DND-41 (cell line): Measurements from ENCODE around the gene GAD1.

ENCODE experiments used
- ATAC-seq: fragments of 200-7000 bp; cut with Tn5 transposase; 3 replicates; pipeline ENCODE4 v1.9.1; 2021; ENCODE audit warnings: low read depth; ENCODE audit not compliant: insufficient read depth
- DNase-seq: peaks from one replicate; pipeline ENCODE4 v3.0.0-alpha.2; 2020
- H2AFZ ChIP-seq: 2 replicates; pipeline ENCODE4 v1.6.0; 2012; ENCODE audit warnings: low read depth, low read length
- H3K27ac ChIP-seq: 2 replicates; pipeline ENCODE4 v1.5.1; 2012; ENCODE audit warnings: low read length, inconsistent platforms
- H3K27me3 ChIP-seq: fragments of 200-600 bp; sonication (generic); 2 replicates; pipeline ENCODE4 v1.6.0; 2012; ENCODE audit warnings: low read length, mild to moderate bottlenecking, inconsistent platforms; ENCODE audit not compliant: insufficient read depth, poor library complexity
- H3K36me3 ChIP-seq: 2 replicates; pipeline ENCODE4 v1.5.1; 2012; ENCODE audit warnings: low read length, inconsistent platforms; ENCODE audit not compliant: insufficient read depth
- H3K4me1 ChIP-seq: 2 replicates; pipeline ENCODE4 v1.5.1; 2012; ENCODE audit warnings: mild to moderate bottlenecking, low read length; ENCODE audit not compliant: insufficient read depth
- H3K4me2 ChIP-seq: 2 replicates; pipeline ENCODE4 v1.6.0; 2012; ENCODE audit warnings: mild to moderate bottlenecking, moderate library complexity, low read length, inconsistent platforms; ENCODE audit not compliant: insufficient read depth
- H3K4me3 ChIP-seq, 2 experiments: fragments of 200-600 bp in 1 of 2; shearing (Covaris generic) in 1 of 2; 2 replicates each; pipeline ENCODE4 v1.5.1; 2012 to 2016; ENCODE audit warnings: inconsistent platforms in 2 of 2, low read length in 2 of 2, mild to moderate bottlenecking in 2 of 2, low read depth in 1 of 2, moderate library complexity in 1 of 2
- H3K79me2 ChIP-seq: 2 replicates; pipeline ENCODE4 v1.6.0; 2012; ENCODE audit warnings: low read length, inconsistent platforms; ENCODE audit not compliant: insufficient read depth
- H3K9ac ChIP-seq: 2 replicates; pipeline ENCODE4 v1.6.0; 2012; ENCODE audit warnings: low read depth, mild to moderate bottlenecking, inconsistent platforms, low read length, moderate library complexity
- H3K9me3 ChIP-seq: 2 replicates; pipeline ENCODE4 v1.5.1; 2012; ENCODE audit warnings: low read length, moderate library complexity, mild to moderate bottlenecking, inconsistent platforms; ENCODE audit not compliant: insufficient read depth, severe bottlenecking
- H4K20me1 ChIP-seq: 2 replicates; pipeline ENCODE4 v1.6.0; 2012; ENCODE audit warnings: low read length; ENCODE audit not compliant: insufficient read depth
- EZH2 ChIP-seq: IDR thresholded peaks from 3 replicates; pipeline ENCODE4 v1.6.1; 2012; ENCODE audit warnings: borderline replicate concordance, low read depth, mild to moderate bottlenecking, moderate library complexity, low read length, inconsistent platforms; ENCODE audit not compliant: severe bottlenecking
- TF ChIP-seq, protein P1 (sequence below): IDR thresholded peaks from 2 replicates; pipeline ENCODE4 v1.5.1; 2012; ENCODE audit warnings: borderline replicate concordance, low read length, moderate library complexity, mild to moderate bottlenecking; ENCODE audit not compliant: poor library complexity, severe bottlenecking; ENCODE audit errors: extremely low read depth

The GAD1 gene

DNA sequence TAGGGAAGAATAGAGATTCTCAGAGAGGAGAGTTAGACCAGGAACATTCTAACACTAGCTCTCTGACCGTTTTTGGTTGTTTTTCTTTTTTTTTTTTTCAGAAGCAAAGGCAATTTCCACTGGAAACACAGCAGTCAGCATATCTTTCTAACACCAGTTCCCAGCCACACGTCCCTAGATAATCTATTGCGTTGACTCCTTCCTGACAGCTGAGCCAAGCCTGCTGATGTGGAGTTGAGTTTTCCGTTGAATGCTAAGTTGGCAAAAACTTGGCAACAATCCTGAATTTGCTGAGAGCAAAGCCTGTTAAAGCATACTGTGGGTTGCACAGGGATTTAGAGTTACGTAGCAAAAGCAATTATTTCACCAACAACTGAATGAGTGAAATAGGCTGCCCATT lies 19.3 kb downstream of the GAD1 start:
- H3K9me3 ChIP-seq, result no peaks in the 10 kb centered on the region
- no peak overlapping the region for H3K4me3 ChIP-seq
- no peaks in the 10 kb centered on the region for H3K4me1 ChIP-seq
- H3K9ac ChIP-seq, result no peak overlapping the region
- H3K27me3 ChIP-seq, result peaks cover 20% of the 10 kb centered on the region
- H4K20me1 ChIP-seq, result no peaks in the 10 kb centered on the region
- no peaks in the 10 kb centered on the region for H3K79me2 ChIP-seq
- H3K27ac ChIP-seq, result no peak overlapping the region
- ATAC-seq (no peak), DNase-seq (no peak)
- no peaks in the 10 kb centered on the region for H3K36me3 ChIP-seq
- no peak for TF ChIP-seq EZH2
- TF ChIP-seq, protein P1, sequence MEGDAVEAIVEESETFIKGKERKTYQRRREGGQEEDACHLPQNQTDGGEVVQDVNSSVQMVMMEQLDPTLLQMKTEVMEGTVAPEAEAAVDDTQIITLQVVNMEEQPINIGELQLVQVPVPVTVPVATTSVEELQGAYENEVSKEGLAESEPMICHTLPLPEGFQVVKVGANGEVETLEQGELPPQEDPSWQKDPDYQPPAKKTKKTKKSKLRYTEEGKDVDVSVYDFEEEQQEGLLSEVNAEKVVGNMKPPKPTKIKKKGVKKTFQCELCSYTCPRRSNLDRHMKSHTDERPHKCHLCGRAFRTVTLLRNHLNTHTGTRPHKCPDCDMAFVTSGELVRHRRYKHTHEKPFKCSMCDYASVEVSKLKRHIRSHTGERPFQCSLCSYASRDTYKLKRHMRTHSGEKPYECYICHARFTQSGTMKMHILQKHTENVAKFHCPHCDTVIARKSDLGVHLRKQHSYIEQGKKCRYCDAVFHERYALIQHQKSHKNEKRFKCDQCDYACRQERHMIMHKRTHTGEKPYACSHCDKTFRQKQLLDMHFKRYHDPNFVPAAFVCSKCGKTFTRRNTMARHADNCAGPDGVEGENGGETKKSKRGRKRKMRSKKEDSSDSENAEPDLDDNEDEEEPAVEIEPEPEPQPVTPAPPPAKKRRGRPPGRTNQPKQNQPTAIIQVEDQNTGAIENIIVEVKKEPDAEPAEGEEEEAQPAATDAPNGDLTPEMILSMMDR, result no peak
- H2AFZ ChIP-seq, result no peak overlapping the region
- H3K4me2 ChIP-seq, result no peak overlapping the region

DNA sequence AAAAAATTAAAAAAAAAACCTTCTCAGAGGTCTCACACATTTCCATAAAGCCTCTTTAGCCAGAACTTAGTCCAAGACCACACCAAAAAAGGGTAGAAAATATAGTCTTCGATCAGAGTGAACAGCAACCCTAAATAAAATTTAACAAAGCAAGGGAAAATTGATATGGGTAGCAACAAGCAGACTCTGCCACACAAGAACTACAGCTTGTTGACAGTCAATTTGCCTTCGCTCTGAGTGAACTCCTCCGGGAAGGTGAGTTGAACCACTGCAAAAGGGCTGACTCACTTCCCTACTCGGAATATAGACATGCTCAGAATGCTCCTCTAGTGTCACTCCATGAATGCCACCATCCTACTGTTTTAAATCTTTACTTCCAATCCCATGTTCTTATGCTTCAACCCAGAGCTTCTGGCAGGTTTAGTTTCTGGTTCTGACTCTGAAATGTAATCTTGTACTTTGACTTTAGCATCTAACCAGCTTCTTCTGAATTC lies 24.1 kb downstream of the GAD1 start:
- no peak for TF ChIP-seq EZH2
- TF ChIP-seq, protein P1, result no peak
- Histone ChIP-seq H3K79me2 (no peaks in the 10 kb centered on the region), H3K4me1 (no peaks in the 10 kb centered on the region), H3K27me3 (peaks cover 19% of the 10 kb centered on the region), H4K20me1 (no peaks in the 10 kb centered on the region), H3K4me2 (no peak overlapping the region), H3K9me3 (no peaks in the 10 kb centered on the region), H3K9ac (no peak overlapping the region), H3K27ac (no peak overlapping the region), H2AFZ (no peak overlapping the region), H3K4me3 (no peak overlapping the region), H3K36me3 (no peaks in the 10 kb centered on the region)
- ATAC-seq (no peak), DNase-seq (no peak)

DNA sequence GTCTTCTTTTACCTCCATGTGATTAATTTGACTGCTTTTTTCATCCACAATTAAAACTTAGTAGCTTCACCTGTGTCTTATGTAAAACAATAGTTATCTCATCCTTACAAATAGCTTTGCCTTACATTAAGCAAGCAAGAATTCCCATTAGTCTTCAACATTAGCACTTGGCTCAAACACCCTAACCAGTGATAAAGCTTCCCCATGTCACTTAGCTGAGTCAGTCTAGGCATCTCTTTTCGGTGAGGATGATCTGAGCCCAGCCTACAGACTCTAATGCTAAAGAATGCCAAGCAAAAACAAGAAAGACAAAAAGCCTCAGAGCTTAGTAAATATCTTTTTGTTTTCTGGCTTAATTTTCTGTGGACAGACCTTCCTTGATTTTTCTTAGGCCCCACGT lies 26.1 kb downstream of the GAD1 start:
- no peak for ATAC-seq
- Histone ChIP-seq H4K20me1 (no peaks in the 10 kb centered on the region), H3K9me3 (no peaks in the 10 kb centered on the region), H3K4me3 (no peak overlapping the region), H3K27ac (no peak overlapping the region), H3K4me2 (no peak overlapping the region), H3K36me3 (no peaks in the 10 kb centered on the region), H2AFZ (no peak overlapping the region), H3K27me3 (peaks cover 12% of the 10 kb centered on the region), H3K79me2 (no peaks in the 10 kb centered on the region), H3K4me1 (no peaks in the 10 kb centered on the region), H3K9ac (no peak overlapping the region)
- no peak for DNase-seq
- TF ChIP-seq, protein P1, result no peak
- no peak for TF ChIP-seq EZH2

DNA sequence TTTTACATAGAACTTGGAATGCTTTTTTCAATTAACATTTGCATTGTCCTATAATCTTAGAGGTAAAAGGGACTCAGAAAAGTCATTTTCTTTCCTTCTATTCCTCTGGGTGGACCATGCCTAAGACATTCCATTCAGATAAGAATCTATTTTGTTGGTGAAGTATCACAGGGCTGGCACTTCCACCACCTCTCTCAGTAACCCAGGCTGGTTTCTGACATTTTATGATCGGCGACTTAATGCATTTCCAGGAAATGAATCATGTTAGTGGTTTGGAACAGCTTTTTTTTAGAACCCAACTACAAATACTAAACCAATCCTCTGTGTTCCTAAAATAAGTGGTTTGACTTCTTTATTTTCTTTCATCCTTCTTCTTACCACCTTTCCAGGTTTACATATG lies 27.0 kb downstream of the GAD1 start:
- Histone ChIP-seq H3K4me1 (no peaks in the 10 kb centered on the region), H3K27ac (no peak overlapping the region), H2AFZ (no peak overlapping the region), H3K9me3 (no peaks in the 10 kb centered on the region), H3K36me3 (no peaks in the 10 kb centered on the region), H4K20me1 (no peaks in the 10 kb centered on the region), H3K79me2 (no peaks in the 10 kb centered on the region), H3K27me3 (peaks cover 5% of the 10 kb centered on the region), H3K4me3 (no peak overlapping the region), H3K4me2 (no peak overlapping the region), H3K9ac (no peak overlapping the region)
- TF ChIP-seq, protein P1, result no peak
- no peak for TF ChIP-seq EZH2
- ATAC-seq (peak; percentile 47), DNase-seq (no peak)
